ENCODE measurements around the gene CILP.

The CILP gene

GRCh38 chr15:65223996-65224395 is 12.7 kb upstream of the CILP start:
- no peak for DNase-seq

GRCh38 chr15:65222891-65223290 is 11.6 kb upstream of the CILP start:
- no peak for DNase-seq

GRCh38 chr15:65221697-65222096 is 10.4 kb upstream of the CILP start:
- no peak for DNase-seq

- DNase-seq: no peak
Observed at GRCh38 chr15:65219137-65219536, 7.9 kb upstream of the CILP start.

- DNase-seq: no peak
Observed at GRCh38 chr15:65217526-65218482, 6.5 kb upstream of the CILP start.

- no peak for DNase-seq
Observed at GRCh38 chr15:65215496-65215895, 4.2 kb upstream of the CILP start.

- no peak for DNase-seq
Observed at GRCh38 chr15:65214010-65214409, 2.7 kb upstream of the CILP start.

GRCh38 chr15:65213241-65213640 is 2.0 kb upstream of the CILP start:
- DNase-seq: no peak

GRCh38 chr15:65212097-65212496 is 824 bp upstream of the CILP start:
- DNase-seq: no peak

- no peak for DNase-seq
Observed at GRCh38 chr15:65211482-65211982, 259 bp upstream of the CILP start.

GRCh38 chr15:65209701-65210643 is 1.3 kb downstream of the CILP start:
- DNase-seq: no peak

GRCh38 chr15:65208647-65209046 is 2.6 kb downstream of the CILP start:
- no peak for DNase-seq

GRCh38 chr15:65207280-65207840 is 3.9 kb downstream of the CILP start:
- no peak for DNase-seq

GRCh38 chr15:65206750-65207149 is 4.5 kb downstream of the CILP start:
- no peak for DNase-seq

GRCh38 chr15:65204931-65205660 is 6.2 kb downstream of the CILP start:
- no peak for DNase-seq

- DNase-seq: no peak
Observed at GRCh38 chr15:65204236-65204930, 6.9 kb downstream of the CILP start.

- DNase-seq: no peak
Observed at GRCh38 chr15:65201918-65202317, 9.4 kb downstream of the CILP start.

GRCh38 chr15:65198571-65198970 is 12.7 kb downstream of the CILP start:
- no peak for DNase-seq

- no peak for DNase-seq
Observed at GRCh38 chr15:65197337-65197645, 14.0 kb downstream of the CILP start.

GRCh38 chr15:65196637-65197336 is 14.5 kb downstream of the CILP start:
- DNase-seq: no peak

- DNase-seq: no peak
Observed at GRCh38 chr15:65195548-65195923, 15.7 kb downstream of the CILP start.
